HepG2 (cell line): ENCODE data around the gene BHLHE23.

Experiments
- CREB1 ChIP-seq, 2 experiments: fragments of 450-650 bp in 1 of 2; IDR thresholded peaks; 2 replicates each; pipeline ENCODE4 v1.6.1; 2016 to 2017; ENCODE audit warnings: control low read depth in 1 of 2, mild to moderate bottlenecking in 1 of 2, missing compliant biosample characterization in 1 of 2, missing genetic modification characterization in 1 of 2
- CTCF ChIP-seq: sonication (generic); formaldehyde crosslinking; IDR thresholded peaks from 2 replicates; pipeline ENCODE4 v1.5.0; 2020; ENCODE audit warnings: mild to moderate bottlenecking, missing genetic modification reagents, moderate library complexity
- FOXP1 ChIP-seq, 2 experiments: fragments of 450-650 bp in 1 of 2; IDR thresholded peaks; 2 replicates each; pipeline ENCODE4 v1.6.1; 2017 to 2018; ENCODE audit warnings: antibody characterized with exemption in 1 of 2
- NFE2L1 ChIP-seq: sonication (generic); formaldehyde crosslinking; IDR thresholded peaks from 2 replicates; pipeline ENCODE4 v1.4.0; 2020; ENCODE audit warnings: missing genetic modification reagents, mild to moderate bottlenecking, borderline replicate concordance
- RBM22 ChIP-seq: fragments of 200-400 bp; formaldehyde crosslinking; optimal IDR thresholded peaks from 2 replicates; pipeline ENCODE3; 2017; ENCODE audit warnings: mild to moderate bottlenecking, low read length, moderate library complexity
- SMAD3 ChIP-seq: sonication (generic); formaldehyde crosslinking; IDR thresholded peaks from 2 replicates; pipeline ENCODE4 v1.4.0; 2020; ENCODE audit warnings: missing genetic modification reagents
- SPEN ChIP-seq: sonication (generic); formaldehyde crosslinking; IDR thresholded peaks from 2 replicates; pipeline ENCODE4 v1.5.1; 2020; ENCODE audit warnings: low read depth, mild to moderate bottlenecking, missing genetic modification reagents
- TAF1 ChIP-seq: sonication (generic); formaldehyde crosslinking; IDR thresholded peaks from 2 replicates; pipeline ENCODE4 v1.4.0; 2020; ENCODE audit warnings: missing genetic modification reagents
- ZNF382 ChIP-seq: sonication (generic); formaldehyde crosslinking; IDR thresholded peaks from 2 replicates; pipeline ENCODE4 v1.5.0; 2020; ENCODE audit warnings: missing genetic modification reagents, mild to moderate bottlenecking, borderline replicate concordance
- ZNF616 ChIP-seq: sonication (generic); formaldehyde crosslinking; IDR thresholded peaks from 2 replicates; pipeline ENCODE4 v1.5.0; 2020; ENCODE audit warnings: low read depth, mild to moderate bottlenecking, missing genetic modification reagents
- TF ChIP-seq, protein P1 (sequence below): sonication (generic); formaldehyde crosslinking; IDR thresholded peaks from 2 replicates; pipeline ENCODE4 v1.4.0; 2020; ENCODE audit warnings: missing genetic modification reagents

DNA sequence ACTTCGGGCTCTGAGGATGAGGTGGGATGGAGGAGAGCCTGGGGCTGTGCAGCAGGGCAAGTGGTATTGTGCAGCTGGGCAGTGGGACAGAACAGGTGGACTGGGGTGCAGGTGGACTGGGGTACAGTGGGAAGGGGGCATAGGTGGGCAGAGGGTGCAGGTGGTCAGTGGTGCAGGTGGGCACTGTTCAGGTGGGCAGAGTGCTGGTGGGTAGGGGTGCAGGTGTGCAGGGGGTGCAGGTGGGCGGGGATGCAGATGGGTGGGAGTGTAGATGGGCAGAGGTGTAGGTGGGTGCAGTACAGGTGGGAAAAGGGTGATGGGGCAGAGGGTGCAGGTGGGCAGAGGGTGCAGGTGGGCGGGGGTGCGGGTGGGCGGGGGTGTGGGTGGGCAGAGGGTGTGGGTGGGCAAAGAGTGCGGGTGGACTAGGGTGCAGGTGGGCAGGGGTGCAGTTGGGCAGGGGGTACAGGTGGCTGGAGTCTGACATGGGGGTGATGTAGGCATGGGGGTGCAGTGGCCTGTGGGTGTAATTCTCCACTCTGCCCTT is 20.4 kb downstream of the BHLHE23 start:
- TF ChIP-seq CTCF: no peak
- TF ChIP-seq, protein P1, sequence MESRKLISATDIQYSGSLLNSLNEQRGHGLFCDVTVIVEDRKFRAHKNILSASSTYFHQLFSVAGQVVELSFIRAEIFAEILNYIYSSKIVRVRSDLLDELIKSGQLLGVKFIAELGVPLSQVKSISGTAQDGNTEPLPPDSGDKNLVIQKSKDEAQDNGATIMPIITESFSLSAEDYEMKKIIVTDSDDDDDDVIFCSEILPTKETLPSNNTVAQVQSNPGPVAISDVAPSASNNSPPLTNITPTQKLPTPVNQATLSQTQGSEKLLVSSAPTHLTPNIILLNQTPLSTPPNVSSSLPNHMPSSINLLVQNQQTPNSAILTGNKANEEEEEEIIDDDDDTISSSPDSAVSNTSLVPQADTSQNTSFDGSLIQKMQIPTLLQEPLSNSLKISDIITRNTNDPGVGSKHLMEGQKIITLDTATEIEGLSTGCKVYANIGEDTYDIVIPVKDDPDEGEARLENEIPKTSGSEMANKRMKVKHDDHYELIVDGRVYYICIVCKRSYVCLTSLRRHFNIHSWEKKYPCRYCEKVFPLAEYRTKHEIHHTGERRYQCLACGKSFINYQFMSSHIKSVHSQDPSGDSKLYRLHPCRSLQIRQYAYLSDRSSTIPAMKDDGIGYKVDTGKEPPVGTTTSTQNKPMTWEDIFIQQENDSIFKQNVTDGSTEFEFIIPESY: no peak
- no peak for TF ChIP-seq CREB1 (IDR thresholded peaks at IDR 0.05)
- TF ChIP-seq CREB1 (CRISPR knock-in tag; IDR thresholded peaks at IDR 0.05): no peak
- no peak for TF ChIP-seq FOXP1 (IDR thresholded peaks at IDR 0.05)
- no peak for TF ChIP-seq FOXP1 (CRISPR knock-in tag; IDR thresholded peaks at IDR 0.05)
- TF ChIP-seq SPEN: no peak
- TF ChIP-seq NFE2L1 (CRISPR knock-in tag): no peak
- no peak for TF ChIP-seq RBM22
- TF ChIP-seq ZNF616 (CRISPR knock-in tag): no peak
- no peak for TF ChIP-seq ZNF382
- TF ChIP-seq TAF1: no peak
- TF ChIP-seq SMAD3: no peak
